ENCODE results near the gene VAC14. TPM values are rescaled to one million over a fixed set of nuclear protein-coding genes. Genes with fewer than 3 reads are reported as not detected.

Gene VAC14
- total RNA-seq, 4 donors from 2014 or later, result 43.4 to 69.4 (median 63.1) TPM

- no peaks in the 10 kb centered on the region for H3K27me3 ChIP-seq
- DNase-seq, result no peak
- TF ChIP-seq CTCF (IDR thresholded peaks at IDR 0.05), result no peak
- no peak for TF ChIP-seq POLR2A (IDR thresholded peaks at IDR 0.05)
- no peaks in the 10 kb centered on the region for H3K36me3 ChIP-seq
- no peaks in the 10 kb centered on the region for H3K9me3 ChIP-seq
- H3K4me1 ChIP-seq, result peaks cover 3 to 54% of the 10 kb centered on the region in 2 donors
- H3K4me3 ChIP-seq (replicated peaks in 1 of 3), result no peak overlapping the region
- no peak overlapping the region for H3K27ac ChIP-seq
- 82 to 88% methylated on average over 16 to 20 of the region's 20 CpGs for WGBS, 2 donors
- intact Hi-C loops (cut with DNase I), result no loop called here
Observed at GRCh38 chr16:70740914-70741782, 59.8 kb downstream of the VAC14 start.

GRCh38 chr16:70740174-70740913 is 60.6 kb downstream of the VAC14 start:
- no peaks in the 10 kb centered on the region for H3K9me3 ChIP-seq
- no peak for TF ChIP-seq CTCF (IDR thresholded peaks at IDR 0.05)
- no peak for TF ChIP-seq POLR2A (IDR thresholded peaks at IDR 0.05)
- intact Hi-C loops (cut with DNase I), result no loop called here
- no peak for DNase-seq
- no peaks in the 10 kb centered on the region for H3K36me3 ChIP-seq
- no peak overlapping the region for H3K4me3 ChIP-seq (replicated peaks in 1 of 3)
- 87 to 90% methylated on average over 10 to 15 of the region's 16 CpGs for WGBS, 2 donors
- no peak overlapping the region for H3K27ac ChIP-seq
- H3K4me1 ChIP-seq, result peaks cover 0 to 53% of the 10 kb centered on the region in 2 donors
- H3K27me3 ChIP-seq, result no peaks in the 10 kb centered on the region

GRCh38 chr16:70739389-70739788 is 61.6 kb downstream of the VAC14 start:
- H3K27me3 ChIP-seq, result no peaks in the 10 kb centered on the region
- TF ChIP-seq CTCF (IDR thresholded peaks at IDR 0.05), result no peak
- TF ChIP-seq POLR2A (IDR thresholded peaks at IDR 0.05), result no peak
- H3K4me1 ChIP-seq, result peaks cover 0 to 59% of the 10 kb centered on the region in 2 donors
- intact Hi-C loops (cut with DNase I), result no loop called here
- WGBS, 2 donors, result 91 to 95% methylated on average over 5 to 7 of the region's 7 CpGs
- no peaks in the 10 kb centered on the region for H3K9me3 ChIP-seq
- no peaks in the 10 kb centered on the region for H3K36me3 ChIP-seq
- DNase-seq, result no peak
- no peak overlapping the region for H3K4me3 ChIP-seq (replicated peaks in 1 of 3)
- H3K27ac ChIP-seq, result no peak overlapping the region

- Histone ChIP-seq H3K4me1 (peaks cover 0 to 59% of the 10 kb centered on the region in 2 donors), H3K27ac (peak overlapping the region; percentile 22 to 65 (median 59)), H3K9me3 (no peaks in the 10 kb centered on the region), H3K27me3 (no peaks in the 10 kb centered on the region), H3K4me3 (replicated peaks in 1 of 3) (no peak overlapping the region), H3K36me3 (no peaks in the 10 kb centered on the region)
- intact Hi-C loops (cut with DNase I), result no loop called here
- TF ChIP-seq CTCF (IDR thresholded peaks at IDR 0.05), result peak in 4 of 6 experiments; percentile 19 to 33 (median 22)
- TF ChIP-seq POLR2A (IDR thresholded peaks at IDR 0.05), result no peak
- 68 to 83% methylated on average over 21 to 22 of the region's 22 CpGs for WGBS, 2 donors
- DNase-seq, result no peak
Observed at GRCh38 chr16:70738083-70738977, 62.6 kb downstream of the VAC14 start.
